Activated CD4-positive, alpha-beta T cell treated with anti-CD3 and anti-CD28 coated beads, Interleukin-2, amount 10 ng/mL, durations not matched to agents 24 days and 14 days (primary cell): ENCODE results near the gene SPINK4. TPM values are rescaled to one million over a fixed set of nuclear protein-coding genes. Genes with fewer than 3 reads are reported as not detected.

Source experiments
- DNase-seq: peaks from one replicate; pipeline ENCODE4 v3.0.0; 2022
- H3K27ac Mint-ChIP-seq: one replicate; pipeline ENCODE4 v1.8.0; 2022; ENCODE audit warnings: mild to moderate bottlenecking, mixed read lengths
- H3K27me3 Mint-ChIP-seq: one replicate; pipeline ENCODE4 v1.8.0; 2022; ENCODE audit warnings: mixed read lengths
- H3K36me3 Mint-ChIP-seq: one replicate; pipeline ENCODE4 v1.8.0; 2022; ENCODE audit warnings: low read depth, mild to moderate bottlenecking, mixed read lengths
- H3K4me1 Mint-ChIP-seq: one replicate; pipeline ENCODE4 v1.8.0; 2021; ENCODE audit warnings: mixed read lengths
- H3K4me3 Mint-ChIP-seq: one replicate; pipeline ENCODE4 v1.8.0; 2022; ENCODE audit warnings: mild to moderate bottlenecking, moderate library complexity, mixed read lengths
- H3K9me3 Mint-ChIP-seq: one replicate; pipeline ENCODE4 v1.8.0; 2021; ENCODE audit warnings: mixed read lengths
- intact Hi-C: fragments of 100-400 bp; cut with micrococcal nuclease; formaldehyde crosslinking; loops from one replicate; pipeline ENCODE4 v1.15.1; 2023
- total RNA-seq: library from RNA; stranded (reverse); gene quantifications from 2 replicates; pipeline ENCODE4 v1.2.3, GENCODE V29; 2022

Gene SPINK4
- total RNA-seq, 1 donor from 2014 or later, result not detected

- Mint-ChIP-seq H3K27ac (no peak overlapping the region), H3K4me1 (peaks cover 23% of the 10 kb centered on the region), H3K36me3 (peaks cover 69% of the 10 kb centered on the region), H3K4me3 (no peak overlapping the region), H3K9me3 (no peaks in the 10 kb centered on the region), H3K27me3 (no peaks in the 10 kb centered on the region)
- intact Hi-C loops, result no loop called here
- no peak for DNase-seq
Measured at GRCh38 chr9:33273972-33274328, 34.0 kb downstream of the SPINK4 start.

GRCh38 chr9:33277484-33277883 is 37.5 kb downstream of the SPINK4 start:
- intact Hi-C loops, result no loop called here
- Mint-ChIP-seq H3K27me3 (no peaks in the 10 kb centered on the region), H3K4me3 (no peak overlapping the region), H3K4me1 (peaks cover 19% of the 10 kb centered on the region), H3K36me3 (peaks cover 62% of the 10 kb centered on the region), H3K9me3 (no peaks in the 10 kb centered on the region), H3K27ac (no peak overlapping the region)
- no peak for DNase-seq

- Mint-ChIP-seq H3K4me1 (peaks cover 14% of the 10 kb centered on the region), H3K4me3 (no peak overlapping the region), H3K9me3 (no peaks in the 10 kb centered on the region), H3K36me3 (peaks cover 32% of the 10 kb centered on the region), H3K27me3 (peaks cover 3% of the 10 kb centered on the region), H3K27ac (no peak overlapping the region)
- intact Hi-C loops, result no loop called here
- no peak for DNase-seq
Measured at GRCh38 chr9:33285502-33285901, 45.5 kb downstream of the SPINK4 start.

- peaks cover 29% of the 10 kb centered on the region for H3K4me1 Mint-ChIP-seq
- DNase-seq, result peak; percentile 88
- H3K27ac Mint-ChIP-seq, result peak overlapping the region; percentile 50
- intact Hi-C loops, result loop anchor here (1.0 to 2.0 kb wide), 3 partner anchors 56 to 180 kb away; no protein-coding TSS in a partner anchor
- peaks cover 2% of the 10 kb centered on the region for H3K9me3 Mint-ChIP-seq
- H3K36me3 Mint-ChIP-seq, result peaks cover 38% of the 10 kb centered on the region
- H3K4me3 Mint-ChIP-seq, result no peak overlapping the region
- H3K27me3 Mint-ChIP-seq, result peaks cover 3% of the 10 kb centered on the region
Measured at GRCh38 chr9:33287087-33287490, 47.1 kb downstream of the SPINK4 start.

- H3K27me3 Mint-ChIP-seq, result peaks cover 3% of the 10 kb centered on the region
- H3K4me1 Mint-ChIP-seq, result peaks cover 39% of the 10 kb centered on the region
- DNase-seq, result no peak
- intact Hi-C loops, result no loop called here
- H3K9me3 Mint-ChIP-seq, result peaks cover 7% of the 10 kb centered on the region
- peaks cover 37% of the 10 kb centered on the region for H3K36me3 Mint-ChIP-seq
- peak overlapping the region; percentile 18 for H3K4me3 Mint-ChIP-seq
- H3K27ac Mint-ChIP-seq, result peak overlapping the region; percentile 81
Measured at GRCh38 chr9:33288235-33288634, 48.3 kb downstream of the SPINK4 start.

- Mint-ChIP-seq H3K36me3 (peaks cover 38% of the 10 kb centered on the region), H3K4me1 (peaks cover 43% of the 10 kb centered on the region), H3K27ac (peak overlapping the region; percentile 81), H3K27me3 (peaks cover 3% of the 10 kb centered on the region), H3K4me3 (peak overlapping the region; percentile 18), H3K9me3 (peaks cover 7% of the 10 kb centered on the region)
- intact Hi-C loops, result no loop called here
- DNase-seq, result peak; percentile 61
Measured at GRCh38 chr9:33288828-33289483, 49.0 kb downstream of the SPINK4 start.

- Mint-ChIP-seq H3K4me1 (peaks cover 46% of the 10 kb centered on the region), H3K4me3 (peak overlapping the region; percentile 99), H3K27ac (peak overlapping the region; percentile 100), H3K27me3 (peaks cover 3% of the 10 kb centered on the region), H3K9me3 (peaks cover 7% of the 10 kb centered on the region), H3K36me3 (peaks cover 40% of the 10 kb centered on the region)
- DNase-seq, result peak; percentile 77
- intact Hi-C loops, result no loop called here
Measured at GRCh38 chr9:33289496-33289895, 49.5 kb downstream of the SPINK4 start.

GRCh38 chr9:33289936-33290246 is 49.9 kb downstream of the SPINK4 start:
- Mint-ChIP-seq H3K27me3 (peaks cover 3% of the 10 kb centered on the region), H3K9me3 (peaks cover 7% of the 10 kb centered on the region), H3K27ac (peak overlapping the region; percentile 100), H3K36me3 (peaks cover 44% of the 10 kb centered on the region), H3K4me3 (peak overlapping the region; percentile 99), H3K4me1 (peaks cover 50% of the 10 kb centered on the region)
- no peak for DNase-seq
- intact Hi-C loops, result loop anchor here (1.0 to 10.0 kb wide), 11 partner anchors 16 to 759 kb away; partner anchors contain the start of genes APTX, B4GALT1, BAG1 and NOL6

- H3K27ac Mint-ChIP-seq, result peak within 1 kb of the TSS; percentile 100
- H3K4me1 Mint-ChIP-seq, result peaks cover 53% of the 10 kb centered on the region
- peaks cover 47% of the 10 kb centered on the region for H3K36me3 Mint-ChIP-seq
Measured at GRCh38 chr9:33290247-33291030, 50.5 kb downstream of the SPINK4 start, which contains the start of gene NFX1. Gene NFX1, plus strand, starts transcription at chr9:33290516. Its CDS starts 57 bp downstream, at chr9:33290573.

GRCh38 chr9:33291031-33291397 is 51.0 kb downstream of the SPINK4 start:
- intact Hi-C loops, result loop anchor here (10.0 kb wide), 1 partner anchor 524 kb away; the partner anchor contains the start of gene UBE2R2
- Mint-ChIP-seq H3K9me3 (peaks cover 7% of the 10 kb centered on the region), H3K4me1 (peaks cover 55% of the 10 kb centered on the region), H3K27me3 (peaks cover 3% of the 10 kb centered on the region), H3K27ac (peak overlapping the region; percentile 100), H3K36me3 (peaks cover 50% of the 10 kb centered on the region), H3K4me3 (peak overlapping the region; percentile 99)
- no peak for DNase-seq

More at GRCh38 chr9:33290247-33291030, 50.5 kb downstream of the SPINK4 start, which contains the start of gene NFX1:
- peak; percentile 100 for DNase-seq
- Mint-ChIP-seq H3K27me3 (peaks cover 3% of the 10 kb centered on the region), H3K4me3 (peak within 1 kb of the TSS; percentile 99), H3K9me3 (peaks cover 7% of the 10 kb centered on the region)
- intact Hi-C loops, result loop anchor here (1.0 to 10.0 kb wide), 11 partner anchors 16 to 759 kb away; partner anchors contain the start of genes APTX, B4GALT1, BAG1 and NOL6

- Mint-ChIP-seq H3K4me1 (peaks cover 58% of the 10 kb centered on the region), H3K9me3 (peaks cover 7% of the 10 kb centered on the region), H3K36me3 (peaks cover 53% of the 10 kb centered on the region), H3K4me3 (peak overlapping the region; percentile 99), H3K27me3 (peaks cover 3% of the 10 kb centered on the region), H3K27ac (peak overlapping the region; percentile 100)
- DNase-seq, result no peak
- intact Hi-C loops, result loop anchor here (10.0 kb wide), 1 partner anchor 523 kb away; the partner anchor contains the start of gene UBE2R2
Measured at GRCh38 chr9:33291901-33292300, 51.9 kb downstream of the SPINK4 start.

GRCh38 chr9:33293782-33294181 is 53.8 kb downstream of the SPINK4 start:
- no peak overlapping the region for H3K4me3 Mint-ChIP-seq
- H3K27ac Mint-ChIP-seq, result no peak overlapping the region
- no peak for DNase-seq
- H3K4me1 Mint-ChIP-seq, result peaks cover 69% of the 10 kb centered on the region
- H3K36me3 Mint-ChIP-seq, result peaks cover 70% of the 10 kb centered on the region
- intact Hi-C loops, result loop anchor here (10.0 kb wide), 1 partner anchor 521 kb away; the partner anchor contains the start of gene UBE2R2
- peaks cover 7% of the 10 kb centered on the region for H3K9me3 Mint-ChIP-seq
- peaks cover 3% of the 10 kb centered on the region for H3K27me3 Mint-ChIP-seq

GRCh38 chr9:33294670-33295432 is 54.9 kb downstream of the SPINK4 start:
- peaks cover 75% of the 10 kb centered on the region for H3K4me1 Mint-ChIP-seq
- peaks cover 7% of the 10 kb centered on the region for H3K9me3 Mint-ChIP-seq
- no peak for DNase-seq
- H3K4me3 Mint-ChIP-seq, result peak overlapping the region; percentile 57
- peaks cover 3% of the 10 kb centered on the region for H3K27me3 Mint-ChIP-seq
- H3K36me3 Mint-ChIP-seq, result peaks cover 79% of the 10 kb centered on the region
- intact Hi-C loops, result loop anchor here (1.0 to 10.0 kb wide), 2 partner anchors 11 to 520 kb away; partner anchors contain the start of gene UBE2R2
- H3K27ac Mint-ChIP-seq, result peak overlapping the region; percentile 79
